Endodermal cell (in vitro differentiated cells): Measurements from ENCODE around the gene XKR7. TPM values are rescaled to one million over a fixed set of nuclear protein-coding genes. Genes with fewer than 3 reads are reported as not detected.

Experiments
- DNase-seq: peaks from one replicate; pipeline ENCODE4 v3.0.0-alpha.2; 2017
- H3K27ac ChIP-seq: 2 replicates; pipeline ENCODE4 v1.5.1; 2013; ENCODE audit warnings: mild to moderate bottlenecking, low read depth, low read length, moderate library complexity
- H3K27me3 ChIP-seq: 2 replicates; pipeline ENCODE4 v1.6.1; 2013; ENCODE audit warnings: mild to moderate bottlenecking, low read length, moderate library complexity; ENCODE audit not compliant: insufficient read depth, control insufficient read depth, poor library complexity, severe bottlenecking
- H3K36me3 ChIP-seq: 2 replicates; pipeline ENCODE4 v1.7.0; 2013; ENCODE audit warnings: mild to moderate bottlenecking, low read length, moderate library complexity; ENCODE audit not compliant: control insufficient read depth, insufficient read depth
- H3K4me1 ChIP-seq: one replicate; pipeline ENCODE4 v1.7.0; 2013; ENCODE audit warnings: low read length; ENCODE audit not compliant: control insufficient read depth, insufficient read depth
- H3K4me3 ChIP-seq: 2 replicates; pipeline ENCODE4 v1.5.1; 2013; ENCODE audit warnings: mild to moderate bottlenecking, low read length, moderate library complexity
- H3K9ac ChIP-seq: 2 replicates; pipeline ENCODE4 v1.6.1; 2013; ENCODE audit warnings: mild to moderate bottlenecking, low read length, moderate library complexity; ENCODE audit not compliant: poor library complexity, severe bottlenecking; ENCODE audit errors: extremely low read depth
- H3K9me3 ChIP-seq: 2 replicates; pipeline ENCODE4 v1.6.1; 2013; ENCODE audit warnings: mild to moderate bottlenecking, low read length, moderate library complexity; ENCODE audit not compliant: control insufficient read depth
- H3K27ac Mint-ChIP-seq: 2 replicates; pipeline ENCODE4 v1.8.0; 2020; ENCODE audit warnings: mixed read lengths
- H3K27me3 Mint-ChIP-seq: 2 replicates; pipeline ENCODE4 v1.8.0; 2021; ENCODE audit warnings: mild to moderate bottlenecking, mixed read lengths; ENCODE audit not compliant: insufficient read depth
- H3K36me3 Mint-ChIP-seq: 2 replicates; pipeline ENCODE4 v1.8.0; 2020; ENCODE audit warnings: low read depth, mixed read lengths
- H3K4me1 Mint-ChIP-seq: 2 replicates; pipeline ENCODE4 v1.8.0; 2020; ENCODE audit warnings: mixed read lengths
- H3K4me3 Mint-ChIP-seq: 2 replicates; pipeline ENCODE4 v1.8.0; 2020; ENCODE audit warnings: mild to moderate bottlenecking, moderate library complexity, mixed read lengths
- H3K9me3 Mint-ChIP-seq: 2 replicates; pipeline ENCODE4 v1.8.0; 2020; ENCODE audit warnings: mild to moderate bottlenecking, mixed read lengths
- WGBS, 2 experiments: methylation state at CpG; one replicate each; pipeline versions ENCODE4 v1.1.5 to v1.1.7; 2013; ENCODE audit warnings: missing lambda C conversion rate in 2 of 2, mixed read lengths in 1 of 2; ENCODE audit not compliant: insufficient coverage in 1 of 2, insufficient read length in 1 of 2; 5-methylcytosine and 5-hydroxymethylcytosine counted together
- total RNA-seq, 2 donors: library from RNA; stranded (reverse); fragmentation: NEBNext Ultra II Directional in 1 of 2; extraction: Animal tissue kit (Norgen Biotek cat#: 25700) in 1 of 2; gene quantifications; 2 replicates in 1 of 2; 3 replicates in 1 of 2; pipeline ENCODE4 v1.2.1, GENCODE V29; 2021
- TF ChIP-seq, protein P1 (sequence below): fragments of 200-600 bp; sonication (generic); conservative IDR thresholded peaks from 2 replicates; pipeline ENCODE4 v1.5.0; 2021; ENCODE audit warnings: antibody characterized with exemption, mild to moderate bottlenecking

Gene XKR7
- total RNA-seq, 2 donors from 2014 or later, result 2.7 to 3.1 TPM

DNA sequence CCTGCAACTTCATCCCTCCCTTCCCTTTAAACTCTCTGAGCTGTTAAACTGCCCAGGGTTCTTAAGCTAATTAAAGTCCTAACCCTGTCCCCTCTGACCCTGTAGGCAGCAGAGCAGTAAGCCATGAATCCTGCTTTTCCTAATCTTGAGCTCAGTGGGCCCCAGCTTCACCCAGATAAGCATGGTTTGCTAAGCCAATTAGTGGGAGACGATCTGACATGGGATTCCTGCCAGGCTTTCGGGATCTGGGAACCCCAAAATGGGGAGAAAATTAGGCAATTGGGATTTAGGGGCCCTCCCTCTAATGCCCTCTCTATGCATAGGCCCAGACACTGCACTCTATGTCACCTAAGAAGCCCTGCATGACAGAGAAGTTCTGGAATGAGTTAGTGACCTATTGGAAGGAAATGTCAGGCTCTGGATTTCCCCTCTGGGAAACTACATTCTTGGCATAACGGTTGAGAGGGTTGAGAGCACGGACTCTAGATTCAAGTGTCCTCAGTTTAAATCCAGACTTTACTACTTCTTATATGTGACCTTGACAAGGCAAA is 4.6 kb downstream of the XKR7 start:
- Mint-ChIP-seq H3K4me1 (peaks cover 63% of the 10 kb centered on the region), H3K9me3 (no peaks in the 10 kb centered on the region), H3K27me3 (peaks cover 47% of the 10 kb centered on the region), H3K36me3 (no peaks in the 10 kb centered on the region), H3K4me3 (peak overlapping the region; percentile 19), H3K27ac (peak overlapping the region; percentile 82)
- Histone ChIP-seq H3K4me1 (peaks cover 23% of the 10 kb centered on the region), H3K27me3 (peaks cover 14% of the 10 kb centered on the region), H3K27ac (no peak overlapping the region), H3K4me3 (no peak overlapping the region), H3K36me3 (no peaks in the 10 kb centered on the region), H3K9me3 (no peaks in the 10 kb centered on the region), H3K9ac (no peak overlapping the region)
- 20 to 51% methylated on average over 1 to 4 of the region's 4 CpGs for WGBS, 2 experiments
- TF ChIP-seq, protein P1, sequence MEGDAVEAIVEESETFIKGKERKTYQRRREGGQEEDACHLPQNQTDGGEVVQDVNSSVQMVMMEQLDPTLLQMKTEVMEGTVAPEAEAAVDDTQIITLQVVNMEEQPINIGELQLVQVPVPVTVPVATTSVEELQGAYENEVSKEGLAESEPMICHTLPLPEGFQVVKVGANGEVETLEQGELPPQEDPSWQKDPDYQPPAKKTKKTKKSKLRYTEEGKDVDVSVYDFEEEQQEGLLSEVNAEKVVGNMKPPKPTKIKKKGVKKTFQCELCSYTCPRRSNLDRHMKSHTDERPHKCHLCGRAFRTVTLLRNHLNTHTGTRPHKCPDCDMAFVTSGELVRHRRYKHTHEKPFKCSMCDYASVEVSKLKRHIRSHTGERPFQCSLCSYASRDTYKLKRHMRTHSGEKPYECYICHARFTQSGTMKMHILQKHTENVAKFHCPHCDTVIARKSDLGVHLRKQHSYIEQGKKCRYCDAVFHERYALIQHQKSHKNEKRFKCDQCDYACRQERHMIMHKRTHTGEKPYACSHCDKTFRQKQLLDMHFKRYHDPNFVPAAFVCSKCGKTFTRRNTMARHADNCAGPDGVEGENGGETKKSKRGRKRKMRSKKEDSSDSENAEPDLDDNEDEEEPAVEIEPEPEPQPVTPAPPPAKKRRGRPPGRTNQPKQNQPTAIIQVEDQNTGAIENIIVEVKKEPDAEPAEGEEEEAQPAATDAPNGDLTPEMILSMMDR, result no peak
- peak; percentile 60 for DNase-seq

DNA sequence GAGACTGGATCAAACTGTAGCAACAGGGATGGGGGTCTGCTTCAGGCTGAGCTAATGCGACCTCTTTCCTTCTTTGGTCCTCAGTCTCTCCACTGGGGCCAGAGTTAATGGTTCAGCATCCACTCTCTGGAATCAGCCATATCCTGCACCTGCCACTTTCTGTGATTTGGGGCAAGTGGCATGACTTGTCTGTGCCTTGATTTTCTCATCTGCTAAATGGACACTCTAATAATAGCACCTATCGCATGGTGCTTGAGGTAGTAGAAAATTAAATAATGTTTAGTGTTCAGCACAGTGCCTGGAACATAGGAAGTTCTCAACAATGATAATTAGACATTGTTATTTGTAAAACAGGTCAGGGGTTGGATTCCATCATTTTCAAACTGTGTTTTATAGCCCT is 6.3 kb downstream of the XKR7 start:
- no peak overlapping the region for H3K27ac Mint-ChIP-seq
- no peaks in the 10 kb centered on the region for H3K9me3 ChIP-seq
- H3K27me3 Mint-ChIP-seq, result peaks cover 37% of the 10 kb centered on the region
- H3K4me3 ChIP-seq, result no peak overlapping the region
- H3K4me1 ChIP-seq, result peaks cover 20% of the 10 kb centered on the region
- DNase-seq, result no peak
- H3K4me1 Mint-ChIP-seq, result peaks cover 55% of the 10 kb centered on the region
- H3K36me3 ChIP-seq, result no peaks in the 10 kb centered on the region
- H3K27me3 ChIP-seq, result peaks cover 7% of the 10 kb centered on the region
- H3K9ac ChIP-seq, result no peak overlapping the region
- H3K36me3 Mint-ChIP-seq, result no peaks in the 10 kb centered on the region
- H3K4me3 Mint-ChIP-seq, result no peak overlapping the region
- H3K9me3 Mint-ChIP-seq, result no peaks in the 10 kb centered on the region
- TF ChIP-seq, protein P1, result no peak
- H3K27ac ChIP-seq, result no peak overlapping the region
- 88 to 96% methylated on average over 1 to 2 of the region's 2 CpGs for WGBS, 2 experiments

DNA sequence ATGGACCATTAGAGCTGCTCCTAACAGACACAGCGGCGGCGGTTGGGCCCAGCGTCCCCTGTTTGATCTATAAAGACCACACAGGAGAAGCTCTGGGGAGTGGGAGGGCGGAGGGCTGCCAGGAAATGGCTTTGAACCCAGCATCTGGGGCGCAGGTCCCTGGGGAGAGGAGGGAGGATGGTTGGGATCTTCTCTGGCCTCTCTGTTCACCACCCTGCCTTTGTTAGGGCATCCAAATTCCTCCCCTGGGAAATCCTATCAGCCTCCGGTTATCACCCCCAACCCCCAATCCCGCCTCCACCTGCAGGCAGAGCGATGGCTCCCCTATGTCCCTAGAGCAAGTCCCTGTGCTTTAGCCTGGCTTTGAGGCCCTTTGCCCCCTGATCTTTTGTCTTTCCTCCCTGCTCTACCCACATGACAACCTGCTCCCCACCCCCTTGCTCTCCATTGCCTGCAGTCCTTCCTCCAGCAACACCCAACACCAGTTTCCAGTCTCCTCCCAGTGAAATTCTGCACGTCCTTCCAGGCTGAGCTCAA is 7.1 kb downstream of the XKR7 start:
- no peak overlapping the region for H3K27ac Mint-ChIP-seq
- H3K4me3 Mint-ChIP-seq, result peak overlapping the region; percentile 17
- H3K9me3 Mint-ChIP-seq, result no peaks in the 10 kb centered on the region

More for the DNA sequence above, 7.1 kb downstream of the XKR7 start:
- peaks cover 35% of the 10 kb centered on the region for H3K27me3 Mint-ChIP-seq
- H3K4me1 ChIP-seq, result peaks cover 19% of the 10 kb centered on the region
- 0 to 50% methylated on average over 1 to 10 of the region's 10 CpGs for WGBS, 2 experiments
- peaks cover 5% of the 10 kb centered on the region for H3K27me3 ChIP-seq
- no peaks in the 10 kb centered on the region for H3K36me3 ChIP-seq
- H3K27ac ChIP-seq, result peak overlapping the region; percentile 74
- H3K4me1 Mint-ChIP-seq, result peaks cover 48% of the 10 kb centered on the region
- H3K36me3 Mint-ChIP-seq, result no peaks in the 10 kb centered on the region
- H3K9ac ChIP-seq, result no peak overlapping the region
- H3K9me3 ChIP-seq, result no peaks in the 10 kb centered on the region
- TF ChIP-seq, protein P1, result no peak
- DNase-seq, result peak; percentile 78
- H3K4me3 ChIP-seq, result no peak overlapping the region
